ENCODE data around the gene LPCAT1.
"Not testable (repeated sequence)": the region's sequence is repeated elsewhere in the genome, so short reads cannot be mapped to it uniquely, and the experiment has no call there.

LPCAT1 gene

GRCh38 chr5:1520791-1521453, 2.8 kb downstream of the LPCAT1 start:
- DNase-seq = no peak

GRCh38 chr5:1519631-1520210, 4.0 kb downstream of the LPCAT1 start:
- no peak for DNase-seq

- no peak for DNase-seq
These were observed 5.9 kb downstream of the LPCAT1 start for GRCh38 chr5:1517838-1518237.

GRCh38 chr5:1516615-1517601, 6.9 kb downstream of the LPCAT1 start:
- DNase-seq = no peak

GRCh38 chr5:1515921-1516571, 7.7 kb downstream of the LPCAT1 start:
- no peak for DNase-seq

- no peak for DNase-seq
These were observed 8.3 kb downstream of the LPCAT1 start for GRCh38 chr5:1515311-1515920.

GRCh38 chr5:1514819-1515310, 8.9 kb downstream of the LPCAT1 start:
- DNase-seq = not testable (repeated sequence)

- no peak for DNase-seq
These were observed 9.5 kb downstream of the LPCAT1 start for GRCh38 chr5:1514027-1514818.

- DNase-seq = no peak
These were observed 10.3 kb downstream of the LPCAT1 start for GRCh38 chr5:1513326-1514026.

- DNase-seq = no peak
These were observed 11.0 kb downstream of the LPCAT1 start for GRCh38 chr5:1512541-1513291.

GRCh38 chr5:1511651-1512540, 11.9 kb downstream of the LPCAT1 start:
- DNase-seq = no peak

- no peak for DNase-seq
These were observed 12.7 kb downstream of the LPCAT1 start for GRCh38 chr5:1511048-1511447.

- no peak for DNase-seq
These were observed 13.1 kb downstream of the LPCAT1 start for GRCh38 chr5:1510631-1511030.

GRCh38 chr5:1510151-1510561, 13.6 kb downstream of the LPCAT1 start:
- DNase-seq = no peak

GRCh38 chr5:1509346-1510085, 14.2 kb downstream of the LPCAT1 start:
- no peak for DNase-seq

GRCh38 chr5:1508659-1509290, 15.0 kb downstream of the LPCAT1 start:
- DNase-seq = no peak

GRCh38 chr5:1507961-1508658, 15.7 kb downstream of the LPCAT1 start:
- no peak for DNase-seq
